Measurements from ENCODE around the gene OBSL1.

Gene OBSL1

DNA sequence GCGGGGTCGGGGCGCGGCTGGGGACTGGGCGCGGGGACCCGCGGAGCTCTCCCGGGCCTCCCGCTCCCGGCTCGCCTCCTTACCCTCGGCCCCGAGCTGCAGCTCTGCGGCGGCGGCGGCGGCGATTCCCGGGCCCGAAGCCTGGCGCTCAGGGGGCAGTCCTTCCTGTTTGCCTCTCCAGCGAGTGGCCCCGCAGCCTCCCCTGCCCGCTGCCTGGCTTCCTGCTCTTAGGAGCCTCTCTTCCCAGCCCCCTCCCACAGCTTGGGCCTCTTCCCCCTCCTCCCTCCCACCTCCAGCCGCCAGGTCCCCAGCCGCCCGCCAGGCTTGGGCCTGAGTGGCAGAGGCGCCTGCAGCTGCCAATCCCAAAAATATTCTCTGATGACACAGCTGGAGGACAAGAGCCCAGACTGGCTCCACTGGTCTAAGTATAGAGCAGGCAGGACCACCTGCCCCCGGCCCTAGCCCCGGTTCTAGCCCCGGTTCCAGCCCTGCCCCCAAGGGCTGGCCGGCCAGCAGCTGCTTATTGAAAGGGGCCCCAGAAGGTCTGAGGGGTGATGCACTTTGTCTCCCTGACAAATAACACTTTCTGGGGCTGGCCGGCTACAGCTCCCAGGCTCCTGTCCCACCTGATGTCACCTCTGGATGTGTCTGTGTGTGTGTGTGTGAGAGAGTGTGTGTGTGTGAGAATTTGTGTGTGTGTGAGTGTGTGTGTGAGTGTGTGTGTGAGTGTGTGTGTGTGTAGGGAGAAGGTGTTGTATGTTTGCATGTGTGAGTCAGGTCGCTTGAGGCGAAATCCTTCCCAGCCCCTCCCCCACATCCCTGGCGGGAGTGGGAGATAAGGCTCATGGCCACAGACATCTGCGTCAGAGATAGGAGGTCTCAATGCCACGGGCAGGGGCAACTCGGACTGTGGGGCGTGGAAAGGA, at the start of gene OBSL1:
TSS of gene OBSL1 (minus strand) at position 229 of the 926 bp plus-strand sequence. CDS start 307 bp downstream, outside the sequence.
- DNase-seq (ENCODE audit: low read depth): peak; percentile 60

- DNase-seq (ENCODE audit: low read depth): no peak
Measured at GRCh38 chr2:219620546-219620945, 49.2 kb upstream of the OBSL1 start.

- no peak for DNase-seq (ENCODE audit: low read depth)
Measured at GRCh38 chr2:219619235-219619634, 47.9 kb upstream of the OBSL1 start.

DNA sequence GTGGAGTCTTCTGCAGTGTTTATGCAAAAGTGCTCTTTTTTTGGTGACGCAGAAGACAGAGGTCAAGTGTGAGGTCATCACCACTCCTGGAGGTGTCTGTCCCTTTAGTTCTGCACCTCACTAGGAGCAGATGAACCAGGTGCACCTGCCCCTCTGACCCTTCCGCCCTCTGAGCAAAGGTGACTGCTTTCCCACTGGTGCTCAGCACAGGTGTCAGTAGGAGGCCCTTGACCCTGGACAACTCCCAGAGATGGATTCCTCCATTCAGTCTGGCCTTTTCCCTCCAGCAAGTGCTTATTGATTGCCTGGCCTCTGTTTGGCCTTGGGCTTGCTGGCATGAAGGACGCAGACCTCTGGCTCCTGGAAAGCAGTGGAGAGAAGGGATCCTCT, 47.4 kb upstream of the OBSL1 start:
- DNase-seq (ENCODE audit: low read depth): no peak

GRCh38 chr2:219616550-219616949, 45.2 kb upstream of the OBSL1 start:
- no peak for DNase-seq (ENCODE audit: low read depth)

GRCh38 chr2:219615894-219616293, 44.6 kb upstream of the OBSL1 start:
- DNase-seq (ENCODE audit: low read depth): no peak

DNA sequence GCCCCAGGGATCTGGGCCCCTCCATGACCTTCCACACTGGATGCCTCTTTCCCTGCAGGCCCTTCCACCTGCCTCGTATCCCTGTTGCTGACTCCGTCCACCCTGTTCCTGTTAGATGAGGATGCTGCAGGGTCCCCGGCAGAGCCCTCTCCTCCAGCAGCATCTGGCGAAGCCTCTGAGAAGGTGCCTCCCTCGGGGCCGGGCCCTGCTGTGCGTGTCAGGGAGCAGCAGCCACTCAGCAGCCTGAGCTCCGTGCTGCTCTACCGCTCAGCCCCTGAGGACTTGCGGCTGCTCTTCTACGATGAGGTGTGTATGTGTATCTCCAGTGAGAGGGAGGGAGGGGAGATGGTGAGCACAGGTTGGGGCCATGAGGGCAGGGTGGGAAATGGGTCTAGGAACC, 43.7 kb upstream of the OBSL1 start:
- DNase-seq (ENCODE audit: low read depth): no peak

GRCh38 chr2:219614076-219614860, 42.9 kb upstream of the OBSL1 start:
- DNase-seq (ENCODE audit: low read depth): no peak

GRCh38 chr2:219613461-219614070, 42.2 kb upstream of the OBSL1 start:
- DNase-seq (ENCODE audit: low read depth): no peak

- no peak for DNase-seq (ENCODE audit: low read depth)
Measured at GRCh38 chr2:219612577-219613286, 41.4 kb upstream of the OBSL1 start.

- no peak for DNase-seq (ENCODE audit: low read depth)
Measured at GRCh38 chr2:219611866-219612576, 40.7 kb upstream of the OBSL1 start.

- DNase-seq (ENCODE audit: low read depth): no peak
Measured at GRCh38 chr2:219611306-219611705, 40.0 kb upstream of the OBSL1 start.

DNA sequence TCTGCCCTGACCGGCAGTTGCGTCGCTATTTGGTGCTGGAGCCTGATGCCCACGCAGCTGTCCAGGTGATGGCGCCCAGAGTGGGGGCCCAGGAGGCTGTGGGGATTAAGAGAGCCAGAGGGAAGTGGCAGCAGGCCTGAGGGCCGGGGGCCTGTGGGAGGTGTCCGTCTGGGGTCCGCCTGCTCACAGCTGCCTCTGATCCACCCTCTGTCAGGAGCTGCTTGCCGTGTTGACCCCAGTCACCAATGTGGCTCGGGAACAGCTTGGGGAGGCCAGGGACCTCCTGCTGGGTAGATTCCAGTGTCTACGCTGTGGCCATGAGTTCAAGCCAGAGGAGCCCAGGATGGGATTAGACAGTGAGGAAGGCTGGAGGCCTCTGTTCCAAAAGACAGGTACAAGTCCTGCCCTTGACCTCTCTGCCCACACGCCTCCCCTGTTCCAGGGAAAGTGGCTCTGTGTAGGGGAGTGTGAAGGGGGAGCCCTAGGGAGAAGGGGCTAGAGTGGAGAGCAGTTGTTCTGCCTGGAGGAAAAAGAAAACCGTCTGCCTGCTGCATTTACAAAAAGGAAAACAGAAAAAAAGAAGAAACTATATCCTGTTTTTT, 37.9 kb upstream of the OBSL1 start:
- no peak for DNase-seq (ENCODE audit: low read depth)

DNA sequence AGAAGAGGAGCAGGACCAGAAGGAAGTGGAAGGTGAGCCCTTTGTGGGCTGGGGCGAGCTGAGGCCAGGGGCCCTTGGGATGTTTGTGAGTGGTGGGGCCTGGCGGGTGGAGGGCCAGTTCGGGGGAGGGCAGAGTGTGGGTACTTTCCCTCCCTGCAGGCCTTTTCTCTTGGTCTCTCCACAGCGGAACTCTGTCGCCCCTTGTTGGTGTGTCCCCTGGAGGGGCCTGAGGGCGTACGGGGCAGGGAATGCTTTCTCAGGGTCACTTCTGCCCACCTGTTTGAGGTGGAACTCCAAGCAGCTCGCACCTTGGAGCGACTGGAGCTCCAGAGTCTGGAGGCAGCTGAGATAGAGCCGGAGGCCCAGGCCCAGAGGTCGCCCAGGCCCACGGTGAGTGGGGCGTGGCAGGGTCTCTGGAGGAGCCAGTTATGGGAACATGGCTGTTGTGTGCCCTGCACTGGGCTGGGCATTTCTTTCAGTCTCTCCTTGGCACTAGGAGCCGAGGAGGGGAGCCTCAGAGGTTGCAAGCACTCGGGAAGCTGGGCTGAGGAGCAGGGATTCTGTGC, 37.1 kb upstream of the OBSL1 start:
- no peak for DNase-seq (ENCODE audit: low read depth)

DNA sequence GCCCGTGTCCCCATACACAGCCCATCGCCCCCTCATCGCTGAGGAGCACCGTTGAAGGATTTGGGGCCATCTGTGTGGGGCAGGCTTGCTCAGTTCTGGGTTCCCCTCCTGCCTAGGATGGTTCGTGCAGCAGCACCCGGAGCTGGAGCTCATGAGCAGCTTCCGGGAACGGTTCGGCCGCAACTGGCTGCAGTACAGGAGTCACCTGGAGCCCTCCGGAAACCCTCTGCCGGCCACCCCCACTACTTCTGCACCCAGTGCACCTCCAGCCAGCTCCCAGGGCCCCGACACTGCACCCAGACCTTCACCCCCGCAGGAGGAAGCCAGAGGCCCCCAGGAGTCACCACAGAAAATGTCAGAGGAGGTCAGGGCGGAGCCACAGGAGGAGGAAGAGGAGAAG, 36.6 kb upstream of the OBSL1 start:
- DNase-seq (ENCODE audit: low read depth): no peak

GRCh38 chr2:219605607-219605954, 34.2 kb upstream of the OBSL1 start:
- DNase-seq (ENCODE audit: low read depth): no peak

GRCh38 chr2:219603771-219604170, 32.4 kb upstream of the OBSL1 start:
- DNase-seq (ENCODE audit: low read depth): no peak

GRCh38 chr2:219598308-219599078, 27.2 kb upstream of the OBSL1 start:
- DNase-seq (ENCODE audit: low read depth): no peak

DNA sequence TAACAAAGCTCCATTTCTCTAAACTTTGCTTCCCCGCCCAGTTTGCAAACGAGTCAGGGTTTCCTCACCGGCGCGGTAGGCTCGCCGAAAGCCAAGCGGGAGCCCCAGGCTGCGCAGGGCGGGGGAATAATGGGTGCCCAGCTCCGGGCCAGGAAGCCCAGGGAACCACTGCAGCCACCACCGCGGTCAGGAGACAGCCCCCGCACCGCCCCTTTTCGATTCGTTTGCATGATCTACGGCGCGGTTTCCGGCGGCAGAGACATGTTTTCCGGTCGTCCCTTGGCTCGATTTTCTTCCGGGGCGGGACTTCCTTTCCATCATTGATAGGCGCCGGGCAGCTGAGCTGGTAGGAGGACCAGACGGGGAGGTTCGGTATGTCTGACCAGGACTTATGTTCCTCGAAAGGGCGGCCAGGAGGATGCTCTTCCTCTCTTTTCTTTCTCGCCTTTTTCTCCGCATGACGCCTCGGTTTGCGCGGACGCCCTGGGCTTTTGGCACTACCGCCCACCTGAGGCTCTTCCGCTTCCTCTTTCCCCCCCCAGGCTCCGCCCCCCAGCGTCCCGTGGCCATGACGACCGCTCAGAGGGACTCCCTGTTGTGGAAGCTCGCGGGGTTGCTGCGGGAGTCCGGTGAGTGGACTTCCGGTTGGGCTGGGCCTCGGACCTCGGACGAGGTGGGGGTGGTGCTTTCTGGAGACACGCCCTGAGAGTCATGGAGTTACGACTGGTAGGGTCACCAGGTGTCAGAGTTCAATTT, 26.4 kb upstream of the OBSL1 start, which contains the start of gene STK11IP:
TSS of gene STK11IP (plus strand) at position 306 of the 756 bp plus-strand sequence. CDS start at position 569, 263 bp downstream.
- DNase-seq (ENCODE audit: low read depth): peak; percentile 98
